HG03280 (cell line): Measurements from ENCODE around the gene LRRK2.

ENCODE experiments used
- ATAC-seq: cut with Tn5 transposase; IDR thresholded peaks from one replicate; pipeline ENCODE4 v1.9.1; 2021; ENCODE audit warnings: mild to moderate bottlenecking, moderate library complexity; ENCODE audit not compliant: unreplicated experiment

The LRRK2 gene

GRCh38 chr12:40390980-40391379 lies 166.2 kb downstream of the LRRK2 start:
- ATAC-seq, result no peak

DNA sequence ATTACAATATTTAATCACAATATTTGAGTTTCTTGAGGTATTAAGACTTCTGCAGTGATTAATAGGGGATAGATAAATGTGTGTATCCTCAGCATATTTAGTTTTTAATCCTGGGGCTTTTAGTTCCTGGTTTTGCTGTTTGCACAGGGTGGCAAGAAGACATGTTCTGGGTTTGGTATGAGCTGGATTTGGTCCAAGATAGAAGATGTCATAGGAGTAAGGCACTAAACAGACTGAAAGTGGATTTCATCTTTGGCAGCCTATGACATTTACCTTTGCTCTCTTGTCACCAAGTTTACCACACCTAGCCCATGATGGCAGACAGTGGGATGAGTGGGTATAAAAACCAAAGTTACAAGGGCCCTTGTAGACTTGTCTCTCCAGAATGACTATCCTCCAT lies 168.2 kb downstream of the LRRK2 start:
- no peak for ATAC-seq

DNA sequence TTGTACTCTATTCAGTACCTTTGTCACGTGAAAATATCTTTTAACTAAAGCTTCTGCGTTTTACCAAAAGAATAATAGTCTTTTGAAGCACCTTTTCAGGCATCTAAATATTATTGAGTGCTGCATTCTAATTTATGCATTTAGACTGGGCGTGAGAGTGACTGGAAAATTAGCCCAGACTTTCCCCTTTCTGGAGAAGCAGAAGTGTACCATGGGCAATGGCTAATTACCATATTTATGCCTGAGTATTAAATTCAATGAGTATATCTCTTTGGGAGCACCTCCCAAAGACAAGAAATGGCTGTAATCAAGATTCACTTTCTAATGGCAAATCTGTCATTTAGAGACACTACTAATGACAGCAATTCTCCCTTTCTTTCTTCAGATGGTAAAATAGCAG lies 174.9 kb downstream of the LRRK2 start:
- ATAC-seq, result no peak

GRCh38 chr12:40405419-40405818 lies 180.6 kb downstream of the LRRK2 start:
- no peak for ATAC-seq
